Esophagus mucosa (tissue), 1 donor: ENCODE measurements around the gene AGPAT1. TPM values are rescaled to one million over a fixed set of nuclear protein-coding genes. Genes with fewer than 3 reads are reported as not detected.

ENCODE experiments used
- ATAC-seq: fragments of 200-7000 bp; cut with Tn5 transposase; one replicate; pipeline ENCODE4 v1.9.1; 2020
- total RNA-seq: library from RNA; stranded (reverse); gene quantifications from one replicate; pipeline ENCODE4 v1.2.4, GENCODE V29; 2023
- donor health status: DM: yes; HTN: yes; CAD: no.

Gene AGPAT1
- total RNA-seq, 1 donor from 2014 or later: 18.2 TPM

GRCh38 chr6:32185681-32186131 lies 9.8 kb upstream of the AGPAT1 start:
- peak; percentile 54 for ATAC-seq

- ATAC-seq: no peak
These were observed 8.3 kb upstream of the AGPAT1 start, which contains the start of gene AGER for GRCh38 chr6:32184084-32184640. Gene AGER, minus strand, starts transcription at chr6:32184253. Its CDS starts 31 bp downstream, at chr6:32184222.

- ATAC-seq: no peak
These were observed 7.7 kb upstream of the AGPAT1 start for GRCh38 chr6:32183483-32184083.

GRCh38 chr6:32183030-32183429 lies 7.1 kb upstream of the AGPAT1 start:
- ATAC-seq: no peak

- ATAC-seq: no peak
These were observed 6.7 kb upstream of the AGPAT1 start for GRCh38 chr6:32182555-32182981.

GRCh38 chr6:32181915-32182529 lies 6.1 kb upstream of the AGPAT1 start:
- no peak for ATAC-seq

GRCh38 chr6:32181148-32181702 lies 5.3 kb upstream of the AGPAT1 start:
- ATAC-seq: no peak

- ATAC-seq: no peak
These were observed 4.0 kb upstream of the AGPAT1 start for GRCh38 chr6:32179766-32180405.

- ATAC-seq: no peak
These were observed 2.9 kb upstream of the AGPAT1 start for GRCh38 chr6:32178547-32179440.

- ATAC-seq: peak; percentile 89
These were observed 2.1 kb upstream of the AGPAT1 start, which contains the start of gene RNF5 for GRCh38 chr6:32177788-32178546. Gene RNF5, plus strand, starts transcription at chr6:32178405. Its CDS starts 107 bp downstream, at chr6:32178512.

- ATAC-seq: no peak
These were observed 1.4 kb upstream of the AGPAT1 start for GRCh38 chr6:32177183-32177787.

- no peak for ATAC-seq
These were observed 745 bp upstream of the AGPAT1 start for GRCh38 chr6:32176476-32177182.

GRCh38 chr6:32175322-32175710 lies 568 bp downstream of the AGPAT1 start:
- no peak for ATAC-seq

GRCh38 chr6:32174416-32174815 lies 1.5 kb downstream of the AGPAT1 start:
- ATAC-seq: no peak

GRCh38 chr6:32173051-32173727 lies 2.7 kb downstream of the AGPAT1 start:
- no peak for ATAC-seq

GRCh38 chr6:32171234-32171633 lies 4.7 kb downstream of the AGPAT1 start:
- ATAC-seq: no peak

GRCh38 chr6:32170294-32170693 lies 5.6 kb downstream of the AGPAT1 start:
- no peak for ATAC-seq

GRCh38 chr6:32168807-32169591 lies 6.9 kb downstream of the AGPAT1 start:
- no peak for ATAC-seq

GRCh38 chr6:32168350-32168749 lies 7.5 kb downstream of the AGPAT1 start:
- ATAC-seq: no peak
